Trophoblast cell (in vitro differentiated cells and primary cell): Measurements from ENCODE around the gene C1orf35.
A peak's percentile ranks its signal among the peaks of the same experiment; 100 is the strongest.

Experiments
- DNase-seq, 2 donors: peaks; one replicate each; pipeline ENCODE4 v3.0.0-alpha.2; 2016
- H2AFZ ChIP-seq: 2 replicates; pipeline ENCODE4 v1.6.1; 2013; ENCODE audit warnings: low read length, moderate library complexity, mild to moderate bottlenecking; ENCODE audit not compliant: insufficient read depth, poor library complexity
- H2AK5ac ChIP-seq: 2 replicates; pipeline ENCODE4 v1.6.1; 2013; ENCODE audit warnings: mild to moderate bottlenecking, low read length
- H2BK120ac ChIP-seq: 2 replicates; pipeline ENCODE4 v1.6.1; 2013; ENCODE audit warnings: low read length, mild to moderate bottlenecking, moderate library complexity; ENCODE audit not compliant: insufficient read depth, poor library complexity
- H2BK12ac ChIP-seq: 2 replicates; pipeline ENCODE4 v1.6.1; 2013; ENCODE audit warnings: mild to moderate bottlenecking, low read length, moderate library complexity
- H2BK5ac ChIP-seq: 2 replicates; pipeline ENCODE4 v1.6.1; 2013; ENCODE audit warnings: low read length, low read depth, moderate library complexity, mild to moderate bottlenecking; ENCODE audit not compliant: poor library complexity
- H3K14ac ChIP-seq: 2 replicates; pipeline ENCODE4 v1.6.1; 2013; ENCODE audit warnings: mild to moderate bottlenecking, low read length
- H3K18ac ChIP-seq: 2 replicates; pipeline ENCODE4 v1.6.1; 2013; ENCODE audit warnings: mild to moderate bottlenecking, low read length
- H3K23ac ChIP-seq: 2 replicates; pipeline ENCODE4 v1.6.1; 2013; ENCODE audit warnings: low read length
- H3K27ac ChIP-seq: 2 replicates; pipeline ENCODE4 v1.5.1; 2013; ENCODE audit warnings: low read depth, mild to moderate bottlenecking, inconsistent platforms, low read length, moderate library complexity
- H3K27me3 ChIP-seq: 2 replicates; pipeline ENCODE4 v1.6.1; 2013; ENCODE audit warnings: inconsistent platforms, mild to moderate bottlenecking, low read length, moderate library complexity; ENCODE audit not compliant: insufficient read depth
- H3K36me3 ChIP-seq, 2 experiments: 1 replicate in 1 of 2; 2 replicates in 1 of 2; pipeline ENCODE4 v1.6.1; 2013; ENCODE audit warnings: low read length in 2 of 2, mild to moderate bottlenecking in 2 of 2, moderate library complexity in 1 of 2; ENCODE audit not compliant: insufficient read depth in 2 of 2, control insufficient read depth in 1 of 2
- H3K4ac ChIP-seq: 2 replicates; pipeline ENCODE4 v1.6.1; 2013; ENCODE audit warnings: low read depth, mild to moderate bottlenecking, low read length, moderate library complexity
- H3K4me1 ChIP-seq, 2 experiments: 1 replicate in 1 of 2; 2 replicates in 1 of 2; pipeline ENCODE4 v1.6.1; 2013; ENCODE audit warnings: low read length in 2 of 2, mild to moderate bottlenecking in 2 of 2, moderate library complexity in 1 of 2; ENCODE audit not compliant: insufficient read depth in 2 of 2, control insufficient read depth in 1 of 2
- H3K4me2 ChIP-seq: 2 replicates; pipeline ENCODE4 v1.6.1; 2013; ENCODE audit warnings: inconsistent platforms, mild to moderate bottlenecking, low read length, moderate library complexity
- H3K4me3 ChIP-seq: 2 replicates; pipeline ENCODE4 v1.5.1; 2013; ENCODE audit warnings: mild to moderate bottlenecking, low read depth, low read length, inconsistent platforms
- H3K79me1 ChIP-seq: one replicate; pipeline ENCODE4 v1.6.1; 2013; ENCODE audit warnings: low read length
- H3K79me2 ChIP-seq: 2 replicates; pipeline ENCODE4 v1.6.1; 2013; ENCODE audit warnings: low read length, mild to moderate bottlenecking; ENCODE audit not compliant: control insufficient read depth, insufficient read depth, poor library complexity
- H3K9ac ChIP-seq: 2 replicates; pipeline ENCODE4 v1.6.1; 2013; ENCODE audit warnings: mild to moderate bottlenecking, low read length
- H3K9me3 ChIP-seq: 2 replicates; pipeline ENCODE4 v1.6.1; 2013; ENCODE audit warnings: low read depth, mild to moderate bottlenecking, control low read depth, inconsistent platforms, low read length; ENCODE audit not compliant: insufficient read depth
- H4K12ac ChIP-seq: 2 replicates; pipeline ENCODE4 v1.6.1; 2013; ENCODE audit warnings: low read depth, mild to moderate bottlenecking, low read length, moderate library complexity
- H4K8ac ChIP-seq: 2 replicates; pipeline ENCODE4 v1.6.1; 2013; ENCODE audit warnings: low read depth, mild to moderate bottlenecking, low read length, moderate library complexity
- H4K91ac ChIP-seq: one replicate; pipeline ENCODE4 v1.6.1; 2013; ENCODE audit warnings: low read depth, mild to moderate bottlenecking, low read length, moderate library complexity
- WGBS: extraction: QIAGEN DNeasy Blood & Tissue Kit; methylation state at CpG from one replicate; pipeline ENCODE4 v1.1.7; 2013; ENCODE audit warnings: missing lambda C conversion rate; ENCODE audit not compliant: insufficient read length, insufficient coverage; ENCODE audit errors: extremely low coverage; 5-methylcytosine and 5-hydroxymethylcytosine counted together

The C1orf35 gene

DNA sequence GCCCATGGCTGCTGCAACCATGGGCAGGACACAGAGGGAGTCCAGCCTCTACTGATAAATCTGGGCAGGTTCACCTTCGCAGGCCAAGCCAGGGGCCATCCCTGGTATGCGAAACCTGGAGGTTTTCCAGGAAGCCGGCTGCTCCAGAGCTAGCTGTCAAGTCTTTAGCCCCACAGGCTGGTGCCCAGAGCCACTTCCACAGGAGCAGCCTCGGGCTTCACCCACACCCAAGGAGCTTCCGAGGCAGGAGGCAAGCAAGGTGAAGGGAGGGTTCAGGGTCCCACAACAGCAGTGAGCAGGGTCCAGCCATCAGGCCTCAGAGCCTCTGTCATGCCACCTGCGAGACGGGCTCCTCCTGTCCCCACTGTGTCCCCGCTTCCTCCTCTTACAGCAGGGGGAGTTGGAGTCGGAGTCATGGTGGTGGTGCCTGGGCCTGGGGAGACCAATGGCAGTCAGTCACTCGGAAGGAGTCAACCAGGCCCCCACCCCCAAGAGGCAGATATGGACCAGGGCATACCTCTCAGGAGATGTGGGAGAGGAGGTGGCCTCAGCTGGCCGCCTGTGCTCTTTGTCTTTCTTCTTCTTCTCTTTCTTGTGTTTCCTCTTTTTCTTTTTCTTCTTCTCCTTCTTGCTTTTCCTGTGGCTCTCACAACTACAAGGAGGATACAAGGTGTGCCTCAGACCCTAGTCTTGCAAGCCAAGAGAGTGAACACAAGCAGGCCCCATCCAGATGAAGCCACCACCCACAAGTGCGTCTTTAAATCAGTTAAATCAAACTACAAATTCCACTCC, 2.1 kb downstream of the C1orf35 start:
- no CpG with 5 or more reads among the region's 12 CpGs for WGBS
- H3K79me2 ChIP-seq, result peaks cover 14% of the 10 kb centered on the region
- no peak overlapping the region for H2BK12ac ChIP-seq
- H2AFZ ChIP-seq, result no peak overlapping the region
- H3K14ac ChIP-seq, result no peak overlapping the region
- no peak overlapping the region for H2AK5ac ChIP-seq
- H2BK5ac ChIP-seq, result no peak overlapping the region
- DNase-seq, result no peak
- H3K9ac ChIP-seq, result no peak overlapping the region
- no peak overlapping the region for H4K12ac ChIP-seq
- H4K91ac ChIP-seq, result no peak overlapping the region
- peaks cover 2% of the 10 kb centered on the region for H3K9me3 ChIP-seq
- H3K79me1 ChIP-seq, result peaks cover 11% of the 10 kb centered on the region
- H3K23ac ChIP-seq, result no peak overlapping the region
- H3K27me3 ChIP-seq, result no peaks in the 10 kb centered on the region
- no peak overlapping the region for H3K4me2 ChIP-seq
- no peak overlapping the region for H3K18ac ChIP-seq
- no peak overlapping the region for H3K4me3 ChIP-seq
- peaks cover 48 to 53% of the 10 kb centered on the region in 2 experiments for H3K36me3 ChIP-seq
- peaks cover 10 to 11% of the 10 kb centered on the region in 2 experiments for H3K4me1 ChIP-seq
- no peak overlapping the region for H2BK120ac ChIP-seq
- H4K8ac ChIP-seq, result no peak overlapping the region
- no peak overlapping the region for H3K27ac ChIP-seq
- H3K4ac ChIP-seq, result no peak overlapping the region

DNA sequence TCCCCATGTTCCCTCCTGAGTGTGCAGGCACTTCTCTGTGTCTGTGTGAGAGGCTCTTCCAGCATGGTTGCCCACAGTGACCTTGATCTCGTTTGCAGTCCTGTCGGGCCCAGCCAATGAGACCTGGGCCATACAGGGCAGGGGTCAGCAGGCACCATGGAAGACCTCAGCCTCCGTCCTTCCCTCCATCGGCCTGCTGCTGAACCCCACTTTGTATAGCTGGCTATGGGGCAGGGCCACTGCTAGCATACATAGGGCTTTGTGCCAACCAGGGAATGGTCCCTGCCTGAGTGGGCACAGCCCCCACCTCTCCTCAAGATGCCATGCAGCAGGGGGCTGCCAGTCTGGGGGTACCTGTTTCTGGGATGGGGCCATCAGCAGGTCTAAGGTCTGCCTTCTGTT, 3.8 kb downstream of the C1orf35 start:
- Histone ChIP-seq H2BK12ac (no peak overlapping the region), H3K14ac (no peak overlapping the region), H2BK120ac (no peak overlapping the region), H3K18ac (no peak overlapping the region), H4K12ac (no peak overlapping the region), H3K4me1 (peaks cover 10 to 11% of the 10 kb centered on the region in 2 experiments), H3K36me3 (peaks cover 47 to 52% of the 10 kb centered on the region in 2 experiments), H2AFZ (no peak overlapping the region), H3K27ac (no peak overlapping the region), H3K9ac (no peak overlapping the region), H4K91ac (no peak overlapping the region), H3K79me1 (peaks cover 11% of the 10 kb centered on the region), H3K4ac (no peak overlapping the region), H3K79me2 (peaks cover 27% of the 10 kb centered on the region), H3K4me3 (no peak overlapping the region), H3K9me3 (peaks cover 4% of the 10 kb centered on the region), H2AK5ac (no peak overlapping the region), H3K27me3 (no peaks in the 10 kb centered on the region), H3K4me2 (no peak overlapping the region), H2BK5ac (no peak overlapping the region), H3K23ac (no peak overlapping the region), H4K8ac (no peak overlapping the region)
- DNase-seq, result no peak
- no CpG with 5 or more reads among the region's 4 CpGs for WGBS

DNA sequence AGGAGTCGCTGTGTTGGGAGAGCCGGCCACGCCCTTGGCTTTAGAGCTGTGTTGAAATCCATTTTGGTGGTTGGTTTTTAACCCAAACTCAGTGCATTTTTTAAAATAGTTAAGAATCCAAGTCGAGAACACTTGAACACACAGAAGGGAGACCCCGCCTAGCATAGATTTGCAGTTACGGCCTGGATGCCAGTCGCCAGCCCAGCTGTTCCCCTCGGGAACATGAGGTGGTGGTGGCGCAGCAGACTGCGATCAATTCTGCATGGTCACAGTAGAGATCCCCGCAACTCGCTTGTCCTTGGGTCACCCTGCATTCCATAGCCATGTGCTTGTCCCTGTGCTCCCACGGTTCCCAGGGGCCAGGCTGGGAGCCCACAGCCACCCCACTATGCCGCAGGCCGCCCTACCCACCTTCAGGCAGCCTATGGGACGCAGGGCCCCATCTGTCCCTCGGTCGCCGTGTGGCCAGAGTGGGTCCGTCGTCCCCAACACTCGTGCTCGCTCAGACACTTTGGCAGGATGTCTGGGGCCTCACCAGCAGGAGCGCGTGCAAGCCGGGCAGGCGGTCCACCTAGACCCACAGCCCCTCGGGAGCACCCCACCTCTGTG, 4.7 kb downstream of the C1orf35 start:
- Histone ChIP-seq H4K91ac (no peak overlapping the region), H3K27me3 (no peaks in the 10 kb centered on the region), H2BK120ac (no peak overlapping the region), H3K23ac (no peak overlapping the region), H3K18ac (no peak overlapping the region), H3K4ac (peak overlapping the region; percentile 13), H3K14ac (no peak overlapping the region), H4K12ac (no peak overlapping the region), H4K8ac (no peak overlapping the region), H3K9me3 (peaks cover 8% of the 10 kb centered on the region), H3K9ac (no peak overlapping the region), H3K79me2 (peaks cover 33% of the 10 kb centered on the region), H3K4me2 (no peak overlapping the region), H3K27ac (no peak overlapping the region), H3K4me3 (no peak overlapping the region), H2BK12ac (no peak overlapping the region), H3K79me1 (peaks cover 9% of the 10 kb centered on the region), H2AFZ (no peak overlapping the region), H3K4me1 (peaks cover 5% of the 10 kb centered on the region in 2 experiments), H3K36me3 (peaks cover 51 to 55% of the 10 kb centered on the region in 2 experiments), H2AK5ac (no peak overlapping the region), H2BK5ac (no peak overlapping the region)
- no peak for DNase-seq
- no CpG with 5 or more reads among the region's 28 CpGs for WGBS

DNA sequence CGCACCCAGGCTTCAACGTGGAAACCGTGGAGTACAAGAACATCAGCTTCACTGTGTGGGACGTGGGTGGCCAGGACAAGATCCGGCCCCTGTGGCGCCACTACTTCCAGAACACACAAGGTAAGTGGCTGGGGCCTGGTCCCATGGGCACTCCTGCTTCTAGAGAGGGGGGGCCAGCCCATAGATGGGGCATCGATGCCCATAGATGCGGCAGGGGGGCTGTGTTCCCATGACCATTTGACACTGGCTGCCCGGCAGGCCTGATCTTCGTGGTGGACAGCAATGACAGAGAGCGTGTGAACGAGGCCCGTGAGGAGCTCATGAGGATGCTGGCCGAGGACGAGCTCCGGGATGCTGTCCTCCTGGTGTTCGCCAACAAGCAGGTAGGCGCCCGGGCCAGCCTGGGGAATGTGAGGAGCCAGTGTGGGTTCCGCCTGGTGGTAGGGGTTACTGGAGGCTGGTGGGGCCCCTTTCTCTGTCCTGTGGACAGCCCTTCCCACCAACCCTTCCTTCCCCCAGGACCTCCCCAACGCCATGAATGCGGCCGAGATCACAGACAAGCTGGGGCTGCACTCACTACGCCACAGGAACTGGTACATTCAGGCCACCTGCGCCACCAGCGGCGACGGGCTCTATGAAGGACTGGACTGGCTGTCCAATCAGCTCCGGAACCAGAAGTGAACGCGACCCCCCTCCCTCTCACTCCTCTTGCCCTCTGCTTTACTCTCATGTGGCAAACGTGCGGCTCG, 5.6 kb downstream of the C1orf35 start:
- Histone ChIP-seq H2AK5ac (no peak overlapping the region), H2BK120ac (no peak overlapping the region), H3K79me2 (peaks cover 38% of the 10 kb centered on the region), H4K91ac (no peak overlapping the region), H3K14ac (no peak overlapping the region), H3K4me3 (no peak overlapping the region), H3K4ac (peak overlapping the region; percentile 26), H3K79me1 (peaks cover 4% of the 10 kb centered on the region), H3K23ac (no peak overlapping the region), H3K9ac (no peak overlapping the region), H2BK5ac (no peak overlapping the region), H3K9me3 (peaks cover 9% of the 10 kb centered on the region), H4K8ac (no peak overlapping the region), H3K18ac (no peak overlapping the region), H3K27me3 (no peaks in the 10 kb centered on the region), H4K12ac (no peak overlapping the region), H2BK12ac (no peak overlapping the region), H3K27ac (no peak overlapping the region), H2AFZ (no peak overlapping the region), H3K4me1 (peaks cover 13% of the 10 kb centered on the region in 2 experiments), H3K4me2 (no peak overlapping the region), H3K36me3 (peaks cover 55 to 61% of the 10 kb centered on the region in 2 experiments)
- DNase-seq, result no peak
- WGBS, result no CpG with 5 or more reads among the region's 34 CpGs
